HCT116 (cell line): ENCODE data around the gene CA10.

ENCODE experiments used
- EZH2 ChIP-seq: fragments of 200-600 bp; sonication (generic); IDR thresholded peaks from 2 replicates; pipeline ENCODE4 v1.6.1; 2017; ENCODE audit warnings: antibody characterized with exemption, mixed run types
- EZH2phosphoT487 ChIP-seq: fragments of 200-600 bp; IDR thresholded peaks from 2 replicates; pipeline ENCODE4 v1.6.1; 2018; ENCODE audit warnings: antibody characterized with exemption, borderline replicate concordance
- JUND ChIP-seq: IDR thresholded peaks from 2 replicates; pipeline ENCODE4 v1.6.1; 2012
- ZNF274 ChIP-seq: fragments of 200-500 bp; sonication (Bioruptor generic); IDR thresholded peaks from 2 replicates; pipeline ENCODE4 v1.6.1; 2014; ENCODE audit warnings: mild to moderate bottlenecking, low read depth, low read length, inconsistent platforms
- TF ChIP-seq, protein P1 (sequence below), 3 experiments: fragments of 200-600 bp in 1 of 3; sonication (generic) in 1 of 3; IDR thresholded peaks in 2 of 3; conservative IDR thresholded peaks in 1 of 3; 2 replicates each; pipeline ENCODE4 v1.5.1; 2012 to 2017; ENCODE audit warnings: low read depth in 2 of 3, low read length in 2 of 3, antibody characterized with exemption in 1 of 3, borderline replicate concordance in 1 of 3, control low read depth in 1 of 3, mild to moderate bottlenecking in 1 of 3, mixed read lengths in 1 of 3, mixed run types in 1 of 3, moderate library complexity in 1 of 3; ENCODE audit not compliant: insufficient read depth in 1 of 3
- TF ChIP-seq, protein P2 (sequence below): IDR thresholded peaks from 2 replicates; pipeline ENCODE4 v1.6.1; 2011; ENCODE audit warnings: mild to moderate bottlenecking, low read length, moderate library complexity; ENCODE audit not compliant: insufficient replicate concordance; ENCODE audit errors: extremely low read depth

DNA sequence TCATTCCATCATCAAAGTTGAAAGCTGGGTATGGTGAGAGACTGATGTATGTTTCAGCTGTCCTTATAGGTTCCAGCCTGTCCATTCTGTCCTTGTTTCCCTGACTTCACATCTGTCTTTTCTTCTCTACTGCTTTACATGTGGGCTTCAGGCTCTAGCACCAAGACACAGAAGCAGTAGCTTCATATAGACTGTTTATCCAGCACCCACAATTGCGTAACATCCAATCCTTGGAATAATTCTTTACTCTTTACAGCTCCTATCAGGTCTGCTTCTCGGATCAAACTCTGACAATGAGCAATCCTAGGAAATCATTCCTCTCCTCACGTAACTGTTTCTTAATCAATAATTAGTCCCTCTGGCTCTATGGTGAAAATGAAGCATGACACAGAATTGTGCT lies 158.9 kb downstream of the CA10 start:
- TF ChIP-seq EZH2phosphoT487 (no peak), ZNF274 (no peak), EZH2 (no peak), JUND (no peak)
- TF ChIP-seq, protein P1, sequence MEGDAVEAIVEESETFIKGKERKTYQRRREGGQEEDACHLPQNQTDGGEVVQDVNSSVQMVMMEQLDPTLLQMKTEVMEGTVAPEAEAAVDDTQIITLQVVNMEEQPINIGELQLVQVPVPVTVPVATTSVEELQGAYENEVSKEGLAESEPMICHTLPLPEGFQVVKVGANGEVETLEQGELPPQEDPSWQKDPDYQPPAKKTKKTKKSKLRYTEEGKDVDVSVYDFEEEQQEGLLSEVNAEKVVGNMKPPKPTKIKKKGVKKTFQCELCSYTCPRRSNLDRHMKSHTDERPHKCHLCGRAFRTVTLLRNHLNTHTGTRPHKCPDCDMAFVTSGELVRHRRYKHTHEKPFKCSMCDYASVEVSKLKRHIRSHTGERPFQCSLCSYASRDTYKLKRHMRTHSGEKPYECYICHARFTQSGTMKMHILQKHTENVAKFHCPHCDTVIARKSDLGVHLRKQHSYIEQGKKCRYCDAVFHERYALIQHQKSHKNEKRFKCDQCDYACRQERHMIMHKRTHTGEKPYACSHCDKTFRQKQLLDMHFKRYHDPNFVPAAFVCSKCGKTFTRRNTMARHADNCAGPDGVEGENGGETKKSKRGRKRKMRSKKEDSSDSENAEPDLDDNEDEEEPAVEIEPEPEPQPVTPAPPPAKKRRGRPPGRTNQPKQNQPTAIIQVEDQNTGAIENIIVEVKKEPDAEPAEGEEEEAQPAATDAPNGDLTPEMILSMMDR (IDR thresholded peaks at IDR 0.05 in 2 of 3, conservative IDR thresholded peaks at IDR 0.05 in 1 of 3; ENCODE audit: borderline replicate concordance in 1 of 3, insufficient read depth in 1 of 3, low read depth in 2 of 3, low read length in 2 of 3), result no peak
- TF ChIP-seq, protein P2, sequence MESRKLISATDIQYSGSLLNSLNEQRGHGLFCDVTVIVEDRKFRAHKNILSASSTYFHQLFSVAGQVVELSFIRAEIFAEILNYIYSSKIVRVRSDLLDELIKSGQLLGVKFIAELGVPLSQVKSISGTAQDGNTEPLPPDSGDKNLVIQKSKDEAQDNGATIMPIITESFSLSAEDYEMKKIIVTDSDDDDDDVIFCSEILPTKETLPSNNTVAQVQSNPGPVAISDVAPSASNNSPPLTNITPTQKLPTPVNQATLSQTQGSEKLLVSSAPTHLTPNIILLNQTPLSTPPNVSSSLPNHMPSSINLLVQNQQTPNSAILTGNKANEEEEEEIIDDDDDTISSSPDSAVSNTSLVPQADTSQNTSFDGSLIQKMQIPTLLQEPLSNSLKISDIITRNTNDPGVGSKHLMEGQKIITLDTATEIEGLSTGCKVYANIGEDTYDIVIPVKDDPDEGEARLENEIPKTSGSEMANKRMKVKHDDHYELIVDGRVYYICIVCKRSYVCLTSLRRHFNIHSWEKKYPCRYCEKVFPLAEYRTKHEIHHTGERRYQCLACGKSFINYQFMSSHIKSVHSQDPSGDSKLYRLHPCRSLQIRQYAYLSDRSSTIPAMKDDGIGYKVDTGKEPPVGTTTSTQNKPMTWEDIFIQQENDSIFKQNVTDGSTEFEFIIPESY, result no peak
